HS-27A (cell line): ENCODE measurements around the gene FAM131B.

Source experiments
- DNase-seq: peaks from one replicate; pipeline ENCODE4 v3.0.0-alpha.2; 2012; ENCODE audit warnings: low read depth, missing footprints

FAM131B gene

GRCh38 chr7:143321734-143322133 is 40.8 kb downstream of the FAM131B start:
- DNase-seq, result no peak

GRCh38 chr7:143321242-143321641 is 41.3 kb downstream of the FAM131B start:
- no peak for DNase-seq

- DNase-seq, result no peak
Observed at GRCh38 chr7:143320620-143321019, 41.9 kb downstream of the FAM131B start.

- no peak for DNase-seq
Observed at GRCh38 chr7:143318661-143319060, 43.9 kb downstream of the FAM131B start.

GRCh38 chr7:143316492-143316891 is 46.0 kb downstream of the FAM131B start:
- no peak for DNase-seq

- DNase-seq, result no peak
Observed at GRCh38 chr7:143315776-143316175, 46.7 kb downstream of the FAM131B start, which contains the start of gene CLCN1. TSS of gene CLCN1 (plus strand) at chr7:143316111. CDS start at chr7:143316213, 102 bp downstream.

- DNase-seq, result no peak
Observed at GRCh38 chr7:143314127-143314526, 48.4 kb downstream of the FAM131B start.

GRCh38 chr7:143308632-143309031 is 53.9 kb downstream of the FAM131B start:
- DNase-seq, result no peak

GRCh38 chr7:143305423-143306070 is 57.0 kb downstream of the FAM131B start:
- no peak for DNase-seq

- no peak for DNase-seq
Observed at GRCh38 chr7:143304938-143305337, 57.6 kb downstream of the FAM131B start.

GRCh38 chr7:143303733-143304132 is 58.8 kb downstream of the FAM131B start:
- DNase-seq, result no peak
